Mononuclear cell (primary cell): ENCODE data around the gene LINGO3. TPM values are rescaled to one million over a fixed set of nuclear protein-coding genes. Genes with fewer than 3 reads are reported as not detected.

ENCODE experiments used
- H3K27me3 ChIP-seq: 2 replicates; pipeline ENCODE4 v1.6.0; 2011; ENCODE audit warnings: low read length, control low read depth; ENCODE audit not compliant: insufficient read depth
- H3K4me1 ChIP-seq: 2 replicates; pipeline ENCODE4 v1.5.1; 2011; ENCODE audit warnings: mild to moderate bottlenecking, low read length, control low read depth; ENCODE audit not compliant: insufficient read depth
- H3K4me3 ChIP-seq: 2 replicates; pipeline ENCODE4 v1.5.1; 2011; ENCODE audit warnings: mild to moderate bottlenecking, low read length, moderate library complexity
- H3K9me3 ChIP-seq: 2 replicates; pipeline ENCODE4 v1.5.1; 2011; ENCODE audit warnings: low read depth, mild to moderate bottlenecking, control low read depth, low read length
- total RNA-seq: library from RNA; depleted of rRNA; stranded (reverse); fragments of >200 nt; gene quantifications from one replicate; pipeline ENCODE4 v1.2.3, GENCODE V29; 2012

The LINGO3 gene
- total RNA-seq, 1 donor = 0.52 TPM

DNA sequence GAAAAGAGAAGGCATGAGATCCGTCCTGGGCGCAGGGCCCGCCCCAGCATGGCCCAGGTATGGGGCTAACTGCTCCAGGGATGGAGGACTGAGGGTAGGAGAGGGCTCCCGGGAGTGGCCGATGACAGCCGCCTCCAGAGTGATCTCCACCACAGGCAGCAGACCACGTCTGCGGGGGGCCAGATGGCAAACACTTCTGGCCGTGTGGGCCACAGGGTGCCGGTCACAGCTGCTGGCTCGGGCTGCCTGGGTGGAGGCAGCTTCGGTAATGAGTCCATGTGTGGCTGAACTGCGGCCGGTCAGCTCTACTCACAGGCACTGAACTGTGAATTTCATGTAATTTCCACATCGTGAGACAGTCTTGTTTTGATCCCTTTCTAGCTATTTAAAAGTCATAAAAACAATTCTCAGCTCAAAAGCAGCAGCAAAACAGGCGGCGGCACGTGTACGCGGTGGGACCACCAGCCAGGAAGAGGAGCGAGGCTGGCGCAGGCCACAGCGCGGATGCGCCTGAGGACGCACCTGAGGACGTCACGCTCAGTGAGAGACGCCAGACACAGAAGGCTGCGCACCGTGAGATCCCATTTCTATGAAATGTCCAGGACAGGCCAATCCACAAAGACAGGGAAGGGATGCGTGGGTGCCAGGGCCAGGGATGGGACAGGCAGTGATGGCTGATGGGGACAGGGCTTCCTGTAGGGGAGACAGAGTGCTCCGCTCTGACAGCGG, 16.4 kb upstream of the LINGO3 start:
- Histone ChIP-seq H3K4me3 (no peak overlapping the region), H3K4me1 (peaks cover 47% of the 10 kb centered on the region)

GRCh38 chr19:2323707-2324106, 15.8 kb upstream of the LINGO3 start:
- H3K4me1 ChIP-seq = peaks cover 46% of the 10 kb centered on the region
- H3K9me3 ChIP-seq = no peaks in the 10 kb centered on the region
- no peak overlapping the region for H3K4me3 ChIP-seq
- H3K27me3 ChIP-seq = no peaks in the 10 kb centered on the region

More for the DNA sequence above, 16.4 kb upstream of the LINGO3 start:
- Histone ChIP-seq H3K27me3 (no peaks in the 10 kb centered on the region), H3K9me3 (no peaks in the 10 kb centered on the region)

GRCh38 chr19:2321565-2322283, 13.8 kb upstream of the LINGO3 start:
- H3K9me3 ChIP-seq = no peaks in the 10 kb centered on the region
- H3K27me3 ChIP-seq = no peaks in the 10 kb centered on the region
- H3K4me3 ChIP-seq = no peak overlapping the region
- H3K4me1 ChIP-seq = peaks cover 32% of the 10 kb centered on the region

DNA sequence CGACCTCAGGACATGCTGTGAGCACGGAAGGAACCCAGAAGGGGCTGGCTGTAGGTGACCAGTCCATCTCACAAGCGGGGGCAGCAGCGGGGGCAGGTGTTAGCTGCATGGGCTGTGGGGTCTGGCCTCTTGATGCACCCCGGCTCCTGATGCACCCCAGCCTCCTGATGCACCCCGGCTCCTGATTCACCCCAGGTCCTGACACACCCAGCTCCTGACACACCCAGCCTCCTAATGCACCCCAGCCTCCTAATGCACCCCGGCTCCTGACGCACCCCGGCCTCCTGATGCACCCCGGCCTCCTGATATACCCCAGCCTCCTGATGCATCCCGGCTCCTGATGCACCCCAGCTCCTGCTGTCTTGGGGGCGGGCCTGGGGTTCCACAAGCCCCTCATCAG, 13.0 kb upstream of the LINGO3 start:
- peaks cover 30% of the 10 kb centered on the region for H3K4me1 ChIP-seq
- H3K27me3 ChIP-seq = no peaks in the 10 kb centered on the region
- H3K9me3 ChIP-seq = no peaks in the 10 kb centered on the region
- no peak overlapping the region for H3K4me3 ChIP-seq

DNA sequence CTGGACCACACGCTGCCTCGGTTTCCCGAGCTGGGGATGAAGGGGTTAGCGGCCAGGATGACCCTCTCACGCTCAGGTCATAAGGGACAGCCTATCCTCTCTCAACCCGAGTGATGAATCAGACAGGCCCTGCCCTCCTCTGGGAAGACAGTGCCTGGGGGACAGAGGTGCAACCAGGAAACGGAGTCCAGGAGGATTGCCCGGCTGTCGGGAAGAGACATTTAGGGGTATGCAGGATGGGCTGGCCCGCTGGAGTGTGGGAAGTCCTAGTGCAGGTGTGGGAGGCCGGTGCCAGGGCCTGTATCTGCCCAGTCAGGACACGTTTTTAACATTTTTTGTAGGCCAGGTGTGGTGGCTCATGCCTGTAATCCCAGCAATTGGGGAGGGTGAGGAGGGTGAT, 12.1 kb upstream of the LINGO3 start:
- Histone ChIP-seq H3K27me3 (no peaks in the 10 kb centered on the region), H3K4me3 (no peak overlapping the region), H3K4me1 (peaks cover 30% of the 10 kb centered on the region), H3K9me3 (no peaks in the 10 kb centered on the region)

DNA sequence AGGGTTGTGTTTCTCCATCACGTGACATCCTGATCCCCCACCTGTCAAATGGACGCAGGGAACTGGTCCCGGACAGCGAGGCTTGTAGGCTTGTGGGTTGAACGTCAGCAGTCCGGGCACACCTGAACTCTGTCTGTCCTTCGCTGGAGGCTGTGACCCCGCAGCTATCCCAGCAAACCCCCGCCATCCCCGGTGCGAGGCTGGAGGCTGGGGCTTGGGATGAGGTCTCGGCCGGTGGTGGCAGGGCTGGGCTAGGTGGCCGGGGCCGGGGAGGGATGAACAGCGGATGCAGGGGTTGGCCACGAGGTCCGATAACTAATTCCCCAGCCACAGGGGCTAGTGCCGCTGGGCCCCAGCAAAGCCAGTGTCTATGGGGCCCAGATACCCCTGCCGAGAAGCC, 11.6 kb upstream of the LINGO3 start:
- no peak overlapping the region for H3K4me3 ChIP-seq
- H3K27me3 ChIP-seq = no peaks in the 10 kb centered on the region
- H3K4me1 ChIP-seq = peaks cover 25% of the 10 kb centered on the region
- no peaks in the 10 kb centered on the region for H3K9me3 ChIP-seq

DNA sequence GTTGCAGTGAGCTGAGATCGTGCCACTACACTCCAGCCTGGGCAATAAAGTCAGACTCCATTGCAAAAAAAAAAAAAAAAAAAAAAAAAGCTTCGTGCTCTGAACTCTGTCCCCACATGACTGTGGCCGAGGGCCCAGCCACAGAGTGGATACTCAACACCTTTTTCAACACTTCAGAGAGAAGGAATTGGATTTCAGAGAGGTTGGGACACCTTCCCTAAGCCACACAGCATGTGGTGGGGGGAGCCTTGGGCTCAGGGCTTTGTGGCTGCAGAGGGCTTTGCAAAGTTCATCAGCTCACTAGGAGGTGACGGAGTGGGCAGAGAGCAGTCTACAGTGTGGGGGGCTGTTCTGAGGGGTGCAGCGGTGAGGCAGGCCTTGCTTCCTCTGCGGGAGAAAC, 11.0 kb upstream of the LINGO3 start:
- Histone ChIP-seq H3K27me3 (no peaks in the 10 kb centered on the region), H3K4me3 (no peak overlapping the region), H3K9me3 (no peaks in the 10 kb centered on the region), H3K4me1 (peaks cover 20% of the 10 kb centered on the region)

DNA sequence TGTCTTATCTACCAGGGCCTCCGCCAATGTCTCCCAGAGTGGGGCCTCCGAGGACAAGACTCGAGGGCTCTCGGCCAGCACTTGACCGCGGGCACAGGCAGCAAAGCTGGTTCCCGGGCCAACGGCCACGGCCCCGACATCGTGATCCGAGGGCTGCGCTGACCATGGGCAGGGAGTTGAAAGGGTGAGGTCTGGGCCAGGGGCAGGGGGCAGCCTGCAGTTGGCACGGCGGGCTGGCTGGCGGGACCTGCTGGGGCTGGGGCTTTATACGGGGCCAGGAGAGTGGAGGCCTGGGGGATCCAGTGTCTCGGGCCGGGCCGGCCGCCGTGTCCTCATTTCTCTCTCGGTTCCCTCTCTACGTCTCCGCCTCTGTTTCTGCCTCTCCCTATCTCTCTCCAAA, 9.8 kb upstream of the LINGO3 start:
- H3K4me3 ChIP-seq = no peak overlapping the region
- no peaks in the 10 kb centered on the region for H3K9me3 ChIP-seq
- peaks cover 20% of the 10 kb centered on the region for H3K4me1 ChIP-seq
- H3K27me3 ChIP-seq = peaks cover 3% of the 10 kb centered on the region

- Histone ChIP-seq H3K27me3 (peaks cover 5% of the 10 kb centered on the region), H3K9me3 (no peaks in the 10 kb centered on the region), H3K4me1 (peaks cover 25% of the 10 kb centered on the region), H3K4me3 (no peak overlapping the region)
Observed at GRCh38 chr19:2317300-2317699, 9.3 kb upstream of the LINGO3 start.

DNA sequence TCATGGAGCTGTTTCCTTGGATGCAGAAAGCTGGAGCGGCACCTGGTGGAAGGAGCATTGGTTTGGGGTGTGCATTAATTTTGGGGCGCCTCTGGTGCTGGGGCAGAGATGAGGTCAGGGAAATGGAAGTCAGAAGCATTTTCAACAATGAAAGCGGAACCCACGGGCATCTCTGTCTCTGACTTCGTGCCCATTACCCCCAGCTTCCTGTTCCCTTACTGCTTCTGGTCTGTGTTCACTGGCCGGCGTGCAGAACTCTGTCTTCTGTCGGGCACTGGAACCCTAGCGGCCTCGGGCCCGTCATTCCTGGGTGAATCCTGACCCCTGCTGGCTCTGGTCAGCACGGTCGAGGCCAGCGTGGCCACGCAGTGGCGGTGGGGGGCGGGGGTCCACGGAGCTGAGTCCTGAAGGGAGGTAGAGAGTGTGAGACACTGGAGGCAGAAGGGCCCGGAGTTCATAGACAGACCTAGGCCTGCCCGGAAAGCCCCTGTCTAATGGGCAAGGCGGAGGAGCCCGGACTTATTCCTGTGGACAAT, 7.9 kb upstream of the LINGO3 start:
- H3K4me1 ChIP-seq = peaks cover 25% of the 10 kb centered on the region
- H3K4me3 ChIP-seq = no peak overlapping the region
- no peaks in the 10 kb centered on the region for H3K9me3 ChIP-seq

DNA sequence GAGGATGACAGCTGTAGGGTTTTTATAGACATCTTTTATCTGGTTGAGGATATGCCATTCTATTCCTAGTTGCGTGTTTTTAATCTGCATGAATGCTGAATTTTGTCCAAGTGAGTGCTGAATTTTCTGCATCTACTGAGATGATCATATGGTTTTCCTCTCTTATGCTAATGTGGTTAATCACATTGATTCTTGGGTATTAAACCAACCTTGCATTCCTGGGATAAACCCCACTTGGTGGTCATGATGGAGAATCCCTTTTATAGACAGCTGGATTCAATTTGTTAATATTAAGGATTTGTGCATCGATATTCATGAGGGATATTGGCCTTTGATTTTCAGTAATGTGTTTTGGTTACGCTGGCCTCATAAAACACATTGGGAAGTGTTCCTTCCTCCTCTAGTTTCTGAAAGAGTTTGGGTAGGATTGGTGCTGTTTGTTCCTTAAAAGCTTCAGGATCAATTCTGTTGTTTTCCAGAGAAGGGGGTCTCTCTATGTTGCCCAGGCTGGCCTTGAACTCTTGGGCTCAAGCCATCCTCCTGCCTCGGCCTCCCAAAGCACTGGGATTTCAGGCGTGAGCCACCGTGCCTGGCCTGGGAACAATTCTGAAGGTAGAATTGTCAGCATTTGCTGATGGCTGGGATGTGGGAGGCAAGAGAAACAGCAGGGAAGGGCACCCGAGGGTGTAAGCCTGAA, 7.3 kb upstream of the LINGO3 start:
- Histone ChIP-seq H3K9me3 (no peaks in the 10 kb centered on the region), H3K4me1 (peaks cover 25% of the 10 kb centered on the region), H3K27me3 (peaks cover 9% of the 10 kb centered on the region), H3K4me3 (no peak overlapping the region)

More for the DNA sequence above, 7.9 kb upstream of the LINGO3 start:
- peaks cover 7% of the 10 kb centered on the region for H3K27me3 ChIP-seq

GRCh38 chr19:2312820-2313501, 5.0 kb upstream of the LINGO3 start:
- peaks cover 23% of the 10 kb centered on the region for H3K4me1 ChIP-seq
- H3K4me3 ChIP-seq = no peak overlapping the region
- H3K9me3 ChIP-seq = no peaks in the 10 kb centered on the region
- H3K27me3 ChIP-seq = peaks cover 26% of the 10 kb centered on the region

DNA sequence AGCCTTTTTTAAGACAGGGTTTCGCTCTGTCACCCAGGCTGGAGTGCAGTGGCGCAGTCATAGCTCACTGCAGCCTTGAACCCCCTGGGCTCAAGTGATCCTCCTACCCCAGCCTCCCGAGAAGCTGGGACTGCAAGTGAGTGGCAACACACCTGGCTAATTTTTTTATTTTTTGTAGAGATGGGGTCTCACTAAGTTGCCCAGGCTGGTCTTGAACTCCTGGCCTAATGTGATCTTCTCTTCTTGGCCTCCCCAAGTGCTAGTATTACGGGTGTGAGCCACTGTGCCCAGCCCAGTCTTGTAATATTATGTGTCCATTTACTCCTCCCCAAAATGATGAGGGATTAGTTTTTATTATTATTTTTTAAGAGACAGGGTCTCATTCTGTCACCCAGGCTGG, 3.1 kb upstream of the LINGO3 start:
- Histone ChIP-seq H3K4me1 (peaks cover 19% of the 10 kb centered on the region), H3K27me3 (peaks cover 42% of the 10 kb centered on the region), H3K4me3 (no peak overlapping the region), H3K9me3 (no peaks in the 10 kb centered on the region)

- H3K27me3 ChIP-seq = peaks cover 45% of the 10 kb centered on the region
- no peak overlapping the region for H3K4me3 ChIP-seq
- peaks cover 9% of the 10 kb centered on the region for H3K4me1 ChIP-seq
- H3K9me3 ChIP-seq = no peaks in the 10 kb centered on the region
Observed at GRCh38 chr19:2309734-2310362, 1.9 kb upstream of the LINGO3 start.
